ENCODE data around the gene RAB9A.
"Not testable (repeated sequence)": the region's sequence is repeated elsewhere in the genome, so short reads cannot be mapped to it uniquely, and the experiment has no call there.

RAB9A gene

DNA sequence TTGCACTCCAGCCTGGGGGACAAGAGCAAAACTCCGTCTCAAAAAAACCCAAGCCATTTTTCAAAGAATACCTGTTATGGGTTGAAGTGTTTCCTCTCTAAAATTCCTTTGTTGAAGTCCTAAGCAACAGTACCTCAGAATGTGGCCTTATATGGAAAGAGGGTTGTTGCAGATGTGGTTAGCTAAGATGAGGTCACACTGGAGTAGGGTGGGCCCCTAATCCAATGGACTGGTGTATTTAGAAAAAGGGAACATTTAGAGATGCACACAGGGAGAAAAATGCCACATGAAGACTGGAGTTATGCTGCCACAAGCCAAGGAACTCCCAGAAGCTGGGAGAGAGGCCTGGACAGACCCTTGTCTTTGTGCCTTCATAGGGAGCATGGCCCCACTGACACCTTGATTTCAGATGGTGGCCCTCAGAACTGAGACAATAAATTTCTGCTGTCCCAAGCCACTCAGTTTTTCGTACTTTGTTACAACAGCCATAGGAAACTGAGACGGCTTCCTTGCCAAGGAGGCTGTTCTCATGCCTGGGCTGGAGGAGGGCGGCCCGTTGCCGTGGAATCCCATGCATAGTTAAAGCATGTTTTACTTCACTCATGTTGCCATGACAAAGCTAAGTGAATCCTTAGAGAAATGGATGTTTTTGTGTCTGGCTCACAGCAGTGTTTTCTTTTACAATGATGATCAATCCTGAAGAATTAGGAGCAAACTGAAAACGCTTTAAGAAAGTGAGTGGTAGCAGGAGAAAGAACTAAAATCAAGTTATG, 29.0 kb downstream of the RAB9A start:
- no peak for DNase-seq (ENCODE audit: low read depth)

DNA sequence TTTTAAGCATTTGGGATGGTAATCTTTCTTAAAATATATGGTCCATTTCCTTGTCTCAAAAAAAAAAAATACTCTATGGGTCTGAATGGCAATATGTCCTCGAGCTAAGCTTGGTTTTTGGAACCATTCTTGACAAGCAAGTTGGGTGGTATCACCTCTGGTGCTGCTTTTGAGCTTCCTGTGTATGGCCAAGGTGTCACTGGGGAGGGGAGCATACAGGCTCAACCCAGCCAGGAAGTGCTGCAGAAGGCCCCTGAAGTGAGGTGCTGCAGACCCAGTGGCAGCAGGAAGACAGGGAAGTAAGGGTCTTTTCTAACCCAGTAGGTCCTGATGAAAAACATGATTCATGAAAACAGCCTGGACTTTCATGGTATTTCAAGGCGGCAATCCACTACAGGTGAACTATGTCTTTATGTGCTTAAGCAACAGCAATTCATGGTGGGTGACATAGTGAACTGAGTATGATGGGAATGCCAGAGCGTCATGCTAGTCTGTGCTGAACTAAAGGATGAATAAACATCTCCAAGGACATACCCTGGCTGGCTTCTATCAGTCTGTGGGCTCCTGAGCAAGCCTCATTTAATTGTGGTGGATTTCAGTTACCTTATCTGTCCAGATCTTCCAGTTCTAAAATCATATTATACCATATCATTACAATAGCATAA, 30.4 kb downstream of the RAB9A start:
- no peak for DNase-seq (ENCODE audit: low read depth)
- H3K4me3 ChIP-seq (ENCODE audit: low read depth, low read length): no peak overlapping the region
- TF ChIP-seq, protein P1, sequence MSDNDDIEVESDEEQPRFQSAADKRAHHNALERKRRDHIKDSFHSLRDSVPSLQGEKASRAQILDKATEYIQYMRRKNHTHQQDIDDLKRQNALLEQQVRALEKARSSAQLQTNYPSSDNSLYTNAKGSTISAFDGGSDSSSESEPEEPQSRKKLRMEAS (IDR thresholded peaks at IDR 0.05; ENCODE audit: low read depth, low read length): no peak
- TF ChIP-seq POLR2A (IDR thresholded peaks at IDR 0.05; ENCODE audit: extremely low read depth, insufficient read length): no peak
- TF ChIP-seq, protein P2, sequence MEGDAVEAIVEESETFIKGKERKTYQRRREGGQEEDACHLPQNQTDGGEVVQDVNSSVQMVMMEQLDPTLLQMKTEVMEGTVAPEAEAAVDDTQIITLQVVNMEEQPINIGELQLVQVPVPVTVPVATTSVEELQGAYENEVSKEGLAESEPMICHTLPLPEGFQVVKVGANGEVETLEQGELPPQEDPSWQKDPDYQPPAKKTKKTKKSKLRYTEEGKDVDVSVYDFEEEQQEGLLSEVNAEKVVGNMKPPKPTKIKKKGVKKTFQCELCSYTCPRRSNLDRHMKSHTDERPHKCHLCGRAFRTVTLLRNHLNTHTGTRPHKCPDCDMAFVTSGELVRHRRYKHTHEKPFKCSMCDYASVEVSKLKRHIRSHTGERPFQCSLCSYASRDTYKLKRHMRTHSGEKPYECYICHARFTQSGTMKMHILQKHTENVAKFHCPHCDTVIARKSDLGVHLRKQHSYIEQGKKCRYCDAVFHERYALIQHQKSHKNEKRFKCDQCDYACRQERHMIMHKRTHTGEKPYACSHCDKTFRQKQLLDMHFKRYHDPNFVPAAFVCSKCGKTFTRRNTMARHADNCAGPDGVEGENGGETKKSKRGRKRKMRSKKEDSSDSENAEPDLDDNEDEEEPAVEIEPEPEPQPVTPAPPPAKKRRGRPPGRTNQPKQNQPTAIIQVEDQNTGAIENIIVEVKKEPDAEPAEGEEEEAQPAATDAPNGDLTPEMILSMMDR (IDR thresholded peaks at IDR 0.05; ENCODE audit: low read depth, low read length): no peak
- TF ChIP-seq MYC (IDR thresholded peaks at IDR 0.05; ENCODE audit: low read depth, low read length): no peak

More for the DNA sequence above, 29.0 kb downstream of the RAB9A start:
- TF ChIP-seq, protein P2 (IDR thresholded peaks at IDR 0.05; ENCODE audit: low read depth, low read length): no peak
- TF ChIP-seq POLR2A (IDR thresholded peaks at IDR 0.05; ENCODE audit: extremely low read depth, insufficient read length) (no peak), MYC (IDR thresholded peaks at IDR 0.05; ENCODE audit: low read depth, low read length) (no peak)
- TF ChIP-seq, protein P1 (IDR thresholded peaks at IDR 0.05; ENCODE audit: low read depth, low read length): no peak
- H3K4me3 ChIP-seq (ENCODE audit: low read depth, low read length): no peak overlapping the region

DNA sequence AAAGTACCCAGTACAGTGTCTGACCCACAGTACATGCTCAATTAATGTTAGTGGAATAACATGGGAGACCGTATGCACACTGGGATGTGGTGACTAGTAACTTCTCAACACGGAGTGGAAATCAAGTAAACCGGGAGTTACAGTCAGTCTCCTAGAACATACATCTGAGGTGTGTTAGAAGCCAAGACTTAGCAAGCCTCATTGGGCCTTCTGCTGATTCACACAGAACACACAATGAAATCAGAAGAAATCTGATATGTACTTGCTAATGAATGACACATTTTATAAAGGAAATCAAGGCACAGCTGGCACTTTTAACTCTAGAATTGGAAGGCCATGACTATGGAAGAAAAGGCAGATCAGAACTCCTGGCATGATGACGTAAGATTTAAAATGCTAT, 32.4 kb downstream of the RAB9A start:
- DNase-seq (ENCODE audit: low read depth): no peak
- no peak for TF ChIP-seq MYC (IDR thresholded peaks at IDR 0.05; ENCODE audit: low read depth, low read length)
- TF ChIP-seq, protein P2 (IDR thresholded peaks at IDR 0.05; ENCODE audit: low read depth, low read length): no peak
- TF ChIP-seq, protein P1 (IDR thresholded peaks at IDR 0.05; ENCODE audit: low read depth, low read length): no peak
- TF ChIP-seq POLR2A (IDR thresholded peaks at IDR 0.05; ENCODE audit: extremely low read depth, insufficient read length): no peak
- H3K4me3 ChIP-seq (ENCODE audit: low read depth, low read length): no peak overlapping the region

DNA sequence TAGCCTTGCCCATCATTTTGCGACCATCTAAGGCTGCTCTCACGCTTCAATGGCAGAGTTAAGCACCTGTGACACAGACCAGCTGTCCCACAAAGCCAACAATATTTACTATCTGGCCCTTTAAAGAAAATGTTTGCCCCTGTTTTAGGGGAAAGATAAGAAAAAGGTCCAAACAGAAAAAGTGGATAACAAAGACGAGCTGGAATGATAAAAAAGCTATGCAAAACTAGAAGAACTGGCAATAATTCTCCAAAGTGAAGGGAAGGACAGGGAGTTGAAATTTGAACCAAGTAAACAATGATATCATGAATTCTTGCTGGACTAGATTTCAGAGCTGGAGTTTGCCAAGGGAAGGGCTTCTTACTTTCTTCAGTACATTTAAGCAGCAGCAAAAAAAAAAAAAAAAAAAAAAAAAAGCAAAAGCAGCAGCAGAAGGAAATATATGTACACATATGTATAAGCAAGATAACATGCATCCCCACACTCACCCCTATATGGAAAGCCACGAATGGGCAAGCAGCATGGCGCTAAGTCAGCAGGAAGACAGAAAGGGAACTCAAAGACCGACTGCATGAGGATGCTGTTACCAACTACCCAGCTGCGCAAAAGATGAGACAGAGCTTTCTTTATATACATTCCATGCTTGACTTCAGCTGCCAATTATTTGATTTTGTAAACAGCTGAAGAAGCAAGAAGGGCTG, 33.0 kb downstream of the RAB9A start:
- H3K4me3 ChIP-seq (ENCODE audit: low read depth, low read length): no peak overlapping the region
- DNase-seq (ENCODE audit: low read depth): no peak
- TF ChIP-seq MYC (IDR thresholded peaks at IDR 0.05; ENCODE audit: low read depth, low read length) (no peak), POLR2A (IDR thresholded peaks at IDR 0.05; ENCODE audit: extremely low read depth, insufficient read length) (no peak)
- TF ChIP-seq, protein P1 (IDR thresholded peaks at IDR 0.05; ENCODE audit: low read depth, low read length): no peak
- TF ChIP-seq, protein P2 (IDR thresholded peaks at IDR 0.05; ENCODE audit: low read depth, low read length): no peak

DNA sequence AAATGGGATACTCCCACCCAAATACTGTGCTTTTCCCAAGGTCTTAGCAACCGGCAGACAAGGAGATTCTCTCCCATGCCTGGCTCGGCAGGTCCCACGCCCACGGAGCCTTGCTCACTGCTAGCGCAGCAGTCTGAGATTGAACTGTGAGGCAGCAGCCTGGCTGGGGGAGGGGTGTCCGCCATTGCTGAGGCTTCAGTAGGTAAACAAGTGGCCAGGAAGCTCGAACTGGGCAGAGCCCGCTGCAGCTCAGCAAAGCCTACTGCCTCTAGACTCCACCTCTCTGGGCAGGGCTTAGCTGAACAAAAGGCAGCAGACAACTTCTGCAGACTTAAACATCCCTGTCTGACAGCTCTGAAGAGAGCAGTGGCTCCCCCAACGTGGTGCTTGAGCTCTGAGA, 36.0 kb downstream of the RAB9A start:
- not testable (repeated sequence) for DNase-seq (ENCODE audit: low read depth); H3K4me3 ChIP-seq (ENCODE audit: low read depth, low read length)

DNA sequence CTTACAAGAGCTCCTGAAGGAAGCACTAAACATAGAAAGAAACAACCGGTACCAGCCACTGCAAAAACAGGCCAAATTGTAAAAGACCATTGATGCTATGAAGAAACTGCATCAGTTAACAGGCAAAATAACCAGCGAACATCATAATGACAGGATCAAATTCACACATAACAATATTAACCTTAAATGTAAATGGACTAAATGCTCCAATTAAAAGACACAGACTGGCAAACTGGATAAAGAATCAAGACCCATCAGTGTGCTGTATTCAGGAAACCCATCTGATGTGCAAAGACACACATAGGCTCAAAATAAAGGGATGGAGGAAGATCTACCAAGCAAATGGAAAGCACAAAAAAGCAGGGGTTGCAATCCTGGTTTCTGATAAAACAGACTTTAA, 37.7 kb downstream of the RAB9A start:
- H3K4me3 ChIP-seq (ENCODE audit: low read depth, low read length); DNase-seq (ENCODE audit: low read depth): not testable (repeated sequence)

DNA sequence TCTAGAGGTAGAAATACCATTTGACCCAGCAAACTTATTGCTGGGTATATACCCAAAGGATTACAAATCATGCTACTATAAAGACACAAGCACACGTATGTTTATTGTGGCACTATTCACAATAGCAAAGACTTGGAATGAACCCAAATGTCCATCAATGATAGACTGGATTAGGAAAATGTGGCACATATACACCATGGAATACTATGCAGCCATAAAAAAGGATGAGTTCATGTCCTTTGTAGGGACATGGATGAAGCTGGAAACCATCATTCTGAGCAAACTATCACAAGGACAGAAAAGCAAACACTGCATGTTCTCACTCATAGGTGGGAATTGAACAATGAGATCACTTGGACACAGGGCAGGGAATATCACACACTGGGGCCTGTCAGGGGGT, 41.6 kb downstream of the RAB9A start:
- H3K4me3 ChIP-seq (ENCODE audit: low read depth, low read length); DNase-seq (ENCODE audit: low read depth): not testable (repeated sequence)
